Measurements from ENCODE around the gene PLA2G2D. TPM values are rescaled to one million over a fixed set of nuclear protein-coding genes. Genes with fewer than 3 reads are reported as not detected.

PLA2G2D gene
- total and polyA plus RNA-seq, 9 of the 15 experiments (the other 6 are each of a cell fraction or from before 2014, with no cell fraction given), result not detected

GRCh38 chr1:20125100-20125499 is 5.8 kb upstream of the PLA2G2D start:
- peak; percentile 11 for FAIRE-seq
- in situ Hi-C loops (cut with MboI), result no loop called here
- Histone ChIP-seq H4K20me1 (replicated peaks; ENCODE audit: control insufficient read depth, insufficient read depth, low read length) (no peaks in the 10 kb centered on the region), H3K36me3 (ENCODE audit: control insufficient read depth, insufficient read depth, low read length) (no peaks in the 10 kb centered on the region), H3K27ac (ENCODE audit: extremely low read depth, low read depth, low read length) (no peak overlapping the region), H3K4me3 (no peak overlapping the region), H3K27me3 (ENCODE audit: control insufficient read depth in 2 of 2, insufficient read depth in 2 of 2, low read length in 2 of 2) (peaks cover 18 to 33% of the 10 kb centered on the region in 2 experiments; a peak in 3 of 5 replicates), H3K9me1 (ENCODE audit: control insufficient read depth, insufficient read depth, low read length) (no peaks in the 10 kb centered on the region), H2AFZ (ENCODE audit: low read depth, low read length) (no peak overlapping the region), H3K4me2 (ENCODE audit: insufficient read depth, low read length) (no peak overlapping the region), H3K9ac (ENCODE audit: insufficient read depth in 1 of 2, low read depth in 2 of 2, low read length in 2 of 2) (no peak overlapping the region), H3K79me2 (ENCODE audit: control insufficient read depth, insufficient read depth, low read length) (no peaks in the 10 kb centered on the region), H3K4me1 (replicated peaks in 1 of 2; ENCODE audit: control insufficient read depth in 2 of 2, insufficient read depth in 2 of 2, low read length in 2 of 2) (peaks cover 10 to 12% of the 10 kb centered on the region in 2 experiments; a peak in 4 of 5 replicates), H3K9me3 (replicated peaks; ENCODE audit: control insufficient read depth, insufficient read depth, low read depth, low read length) (no peaks in the 10 kb centered on the region)
- TF ChIP-seq MAFG (tag; conservative IDR thresholded peaks at IDR 0.05), result no peak
- peak; percentile 11 for TF ChIP-seq MEIS2 (IDR thresholded peaks at IDR 0.05; ENCODE audit: partially characterized antibody)
- no peak for TF ChIP-seq ZBTB17 (CRISPR knock-in tag; IDR thresholded peaks at IDR 0.05)
- 0 out of 2 replicates have a peak, but pooled peaks have one; percentile 13 for TF ChIP-seq DIDO1 (tag; IDR thresholded peaks at IDR 0.05; ENCODE audit: low read depth)
- no peak for TF ChIP-seq SAFB2 (IDR thresholded peaks at IDR 0.05; ENCODE audit: borderline replicate concordance, low read depth, low read length, severe bottlenecking)
- no peak for TF ChIP-seq POLR2H (tag; IDR thresholded peaks at IDR 0.05; ENCODE audit: low read depth)
- TF ChIP-seq CBFA2T3 (IDR thresholded peaks at IDR 0.05), result peak; percentile 45
- no peak for TF ChIP-seq BMI1 (IDR thresholded peaks at IDR 0.05; ENCODE audit: low read length)
- TF ChIP-seq PBX2 (CRISPR knock-in tag; IDR thresholded peaks at IDR 0.05; ENCODE audit: low read depth), result no peak
- 0 out of 2 replicates have a peak, but pooled peaks have one; percentile 15 for TF ChIP-seq PBX2 (tag; conservative IDR thresholded peaks at IDR 0.05; ENCODE audit: low read depth)
- TF ChIP-seq ZNF511 (CRISPR knock-in tag; IDR thresholded peaks at IDR 0.05), result no peak
- TF ChIP-seq EWSR1 (IDR thresholded peaks at IDR 0.05; ENCODE audit: borderline replicate concordance, low read depth, partially characterized antibody), result no peak
- peak; percentile 70 for TF ChIP-seq CEBPB (tag; IDR thresholded peaks at IDR 0.05)
- TF ChIP-seq ELF4 (CRISPR knock-in tag; IDR thresholded peaks at IDR 0.05), result no peak
- peak; percentile 43 for TF ChIP-seq TCF3 (CRISPR knock-in tag; IDR thresholded peaks at IDR 0.05)
- no peak for TF ChIP-seq XRCC3 (IDR thresholded peaks at IDR 0.05)
- 3% methylated on average over 10 of the region's 10 CpGs for WGBS (ENCODE audit: insufficient coverage, low coverage, missing lambda C conversion rate)
- CTCF ChIA-PET (ENCODE audit: low intra/inter-chr PET ratio), result no interaction called here
- BruUV-seq (replicated peaks), result no TSS peak
- DNase-seq (ENCODE audit: extremely low read depth in 1 of 4, low spot score in 3 of 4), result peak in 1 of 4 experiments; percentile 14
- intact Hi-C loops (cut with micrococcal nuclease), result no loop called here
- peak; percentile 65 for ATAC-seq
- POLR2A ChIA-PET, result no interaction called here
